Adrenal gland (tissue), 12 donors: Measurements from ENCODE around the gene EPC2. TPM values are rescaled to one million over a fixed set of nuclear protein-coding genes. Genes with fewer than 3 reads are reported as not detected.

Experiments used
- DNase-seq, 7 donors: peaks; one replicate each; pipeline ENCODE4 v3.0.0-alpha.2; 2019 to 2020
- H3K27ac ChIP-seq, 5 donors: fragments of 200-600 bp; sonication (generic) in 4 of 5; 1 replicate in 3 of 5; 2 replicates in 2 of 5; pipeline versions ENCODE4 v1.5.1 to v1.8.0; 2016 to 2020; ENCODE audit warnings: mild to moderate bottlenecking in 1 of 5
- H3K27me3 ChIP-seq: fragments of 200-600 bp; 2 replicates; pipeline ENCODE4 v1.8.0; 2021
- H3K36me3 ChIP-seq, 2 donors: fragments of 200-600 bp; replicated peaks in 1 of 2; 1 replicate in 1 of 2; 2 replicates in 1 of 2; pipeline versions ENCODE4 v1.5.1 to v1.8.0; 2018 to 2022
- H3K4me1 ChIP-seq, 2 donors: fragments of 200-600 bp; replicated peaks in 1 of 2; 1 replicate in 1 of 2; 2 replicates in 1 of 2; pipeline versions ENCODE4 v1.5.1 to v1.8.0; 2018 to 2021
- H3K4me3 ChIP-seq, 4 donors: fragments of 200-600 bp; sonication (generic) in 3 of 4; one replicate each; pipeline ENCODE4 v1.5.1; 2016 to 2018
- H3K9me3 ChIP-seq, 3 donors: fragments of 200-600 bp; sonication (generic) in 1 of 3; replicated peaks in 1 of 3; 1 replicate in 2 of 3; 2 replicates in 1 of 3; pipeline versions ENCODE4 v1.5.1 to v1.8.0; 2016 to 2021
- POLR2A ChIP-seq, 2 donors: fragments of 450-650 bp; IDR thresholded peaks; one replicate each; pipeline ENCODE4 v1.6.1; 2017; ENCODE audit warnings: antibody characterized with exemption in 2 of 2, mild to moderate bottlenecking in 2 of 2, moderate library complexity in 1 of 2
- WGBS, 4 donors: extraction: QIAGEN DNeasy Blood & Tissue Kit in 2 of 4; methylation state at CpG; one replicate each; pipeline versions ENCODE4 v1.1.5 to v1.1.7; 2013 to 2017; 5-methylcytosine and 5-hydroxymethylcytosine counted together
- intact Hi-C, 2 donors: fragments of 100-400 bp; cut with DNase I; formaldehyde crosslinking; loops; one replicate each; pipeline versions ENCODE4 v1.14.1 to v1.15.0; 2022 to 2023
- polyA plus RNA-seq, 3 donors: library from polyadenylated mRNA; stranded (reverse); fragments of 200-250 nt in 2 of 3; fragments of 350-450 nt in 1 of 3; fragmentation: Illumina TruSeq in 1 of 3; extraction: RNeasy Lipid Tissue Mini Kit (QIAGEN cat#74804) in 1 of 3; gene quantifications; one replicate each; pipeline ENCODE4 v1.2.3, GENCODE V29; 2013 to 2014
- total RNA-seq, 9 donors: library from RNA; depleted of rRNA in 4 of 9; stranded (reverse); fragments of >200 nt in 4 of 9; fragments of 120-200 nt in 1 of 9; fragmentation: NEBNext Ultra II Directional in 1 of 9; extraction: Animal tissue kit (Norgen Biotek cat#: 25700) in 1 of 9; gene quantifications; one replicate each; pipeline versions ENCODE4 v1.1.0 to v1.2.4, GENCODE V29; 2013 to 2023
- TF ChIP-seq, protein P1 (sequence below), 6 experiments: fragments of 450-650 bp in 4 of 6; fragments of 200-600 bp in 2 of 6; sonication (generic) in 1 of 6; IDR thresholded peaks; 1 replicate in 5 of 6; 2 replicates in 1 of 6; pipeline versions ENCODE4 v1.5.1 to v1.8.0; 2016 to 2021; ENCODE audit warnings: antibody characterized with exemption in 6 of 6, mild to moderate bottlenecking in 2 of 6, moderate library complexity in 1 of 6
- donor health status: healthy with polysubstance abuse.
- donor health status: Bipolar disorder and iron deficiency.
- donor health status: DM: yes; HTN: yes; CAD: no.
- donor health status: DM: no; HTN: no; CAD: no.
- donor health status: DM: no; HTN: no; CAD: no.
- donor health status: DM: yes; HTN: yes; CAD: no.

The EPC2 gene
- total and polyA plus RNA-seq, 12 donors: 8.0 to 57.4 (median 27.8) TPM

DNA sequence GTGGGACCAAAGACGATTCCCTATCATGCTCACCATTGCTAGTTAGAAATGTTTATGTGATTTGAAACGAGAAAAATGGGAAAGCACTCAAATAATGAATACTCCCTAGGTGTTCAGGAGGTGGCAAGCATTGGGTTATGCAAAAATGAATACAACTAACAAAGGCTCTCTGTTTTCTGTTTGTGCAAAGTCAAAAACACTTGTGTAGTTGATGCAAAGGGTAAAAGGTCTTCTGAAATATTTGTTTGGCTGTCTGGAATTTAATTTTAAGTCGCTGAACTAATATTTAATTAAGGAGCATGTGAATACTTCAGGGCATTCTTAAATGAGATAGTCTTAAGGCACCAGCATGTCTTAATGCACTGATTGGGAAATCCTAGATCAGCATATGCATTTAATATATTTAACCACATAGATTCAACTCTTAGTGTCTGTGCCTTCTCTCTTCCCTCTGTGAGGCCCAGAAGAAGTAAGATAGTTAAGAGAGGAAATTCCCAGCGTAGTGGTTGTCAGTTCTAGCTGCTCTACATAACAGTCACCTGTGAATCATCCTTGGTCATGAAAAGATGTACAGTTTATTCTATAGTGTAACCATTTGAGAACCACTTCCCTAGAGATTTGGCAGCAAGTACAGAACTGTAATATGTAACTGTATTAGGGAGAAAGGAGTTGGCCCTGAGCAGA, 111.9 kb downstream of the EPC2 start:
- no peak for DNase-seq
- 74 to 95% (median 89%) methylated on average over 4 of the region's 4 CpGs for WGBS, 4 donors
- Histone ChIP-seq H3K4me1 (peaks cover 0 to 7% of the 10 kb centered on the region in 2 donors), H3K9me3 (no peaks in the 10 kb centered on the region), H3K27ac (no peak overlapping the region), H3K27me3 (no peaks in the 10 kb centered on the region), H3K36me3 (no peaks in the 10 kb centered on the region), H3K4me3 (no peak overlapping the region)
- intact Hi-C loops: no loop called here
- TF ChIP-seq POLR2A (IDR thresholded peaks at IDR 0.05): no peak
- TF ChIP-seq, protein P1, sequence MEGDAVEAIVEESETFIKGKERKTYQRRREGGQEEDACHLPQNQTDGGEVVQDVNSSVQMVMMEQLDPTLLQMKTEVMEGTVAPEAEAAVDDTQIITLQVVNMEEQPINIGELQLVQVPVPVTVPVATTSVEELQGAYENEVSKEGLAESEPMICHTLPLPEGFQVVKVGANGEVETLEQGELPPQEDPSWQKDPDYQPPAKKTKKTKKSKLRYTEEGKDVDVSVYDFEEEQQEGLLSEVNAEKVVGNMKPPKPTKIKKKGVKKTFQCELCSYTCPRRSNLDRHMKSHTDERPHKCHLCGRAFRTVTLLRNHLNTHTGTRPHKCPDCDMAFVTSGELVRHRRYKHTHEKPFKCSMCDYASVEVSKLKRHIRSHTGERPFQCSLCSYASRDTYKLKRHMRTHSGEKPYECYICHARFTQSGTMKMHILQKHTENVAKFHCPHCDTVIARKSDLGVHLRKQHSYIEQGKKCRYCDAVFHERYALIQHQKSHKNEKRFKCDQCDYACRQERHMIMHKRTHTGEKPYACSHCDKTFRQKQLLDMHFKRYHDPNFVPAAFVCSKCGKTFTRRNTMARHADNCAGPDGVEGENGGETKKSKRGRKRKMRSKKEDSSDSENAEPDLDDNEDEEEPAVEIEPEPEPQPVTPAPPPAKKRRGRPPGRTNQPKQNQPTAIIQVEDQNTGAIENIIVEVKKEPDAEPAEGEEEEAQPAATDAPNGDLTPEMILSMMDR (IDR thresholded peaks at IDR 0.05): no peak

GRCh38 chr2:148764815-148765214, 120.3 kb downstream of the EPC2 start:
- Histone ChIP-seq H3K4me3 (no peak overlapping the region), H3K9me3 (peaks cover 0 to 8% (median 0%) of the 10 kb centered on the region in 3 donors), H3K27ac (no peak overlapping the region), H3K36me3 (peaks cover 0 to 12% of the 10 kb centered on the region in 2 donors), H3K4me1 (no peaks in the 10 kb centered on the region), H3K27me3 (no peaks in the 10 kb centered on the region)
- DNase-seq: no peak
- intact Hi-C loops: no loop called here
- TF ChIP-seq, protein P1 (IDR thresholded peaks at IDR 0.05): no peak
- TF ChIP-seq POLR2A (IDR thresholded peaks at IDR 0.05): no peak
- 80 to 92% (median 85%) methylated on average over 3 of the region's 3 CpGs for WGBS, 4 donors

GRCh38 chr2:148770047-148770446, 125.5 kb downstream of the EPC2 start:
- no peak for TF ChIP-seq POLR2A (IDR thresholded peaks at IDR 0.05)
- TF ChIP-seq, protein P1 (IDR thresholded peaks at IDR 0.05): no peak
- intact Hi-C loops: no loop called here
- H3K36me3 ChIP-seq: peaks cover 0 to 35% of the 10 kb centered on the region in 2 donors
- H3K4me3 ChIP-seq: no peak overlapping the region
- WGBS, 4 donors: 96 to 99% (median 97%) methylated on average over 4 of the region's 4 CpGs
- no peaks in the 10 kb centered on the region for H3K9me3 ChIP-seq
- H3K27me3 ChIP-seq: no peaks in the 10 kb centered on the region
- DNase-seq: no peak
- peaks cover 0 to 2% of the 10 kb centered on the region in 2 donors for H3K4me1 ChIP-seq
- no peak overlapping the region for H3K27ac ChIP-seq

DNA sequence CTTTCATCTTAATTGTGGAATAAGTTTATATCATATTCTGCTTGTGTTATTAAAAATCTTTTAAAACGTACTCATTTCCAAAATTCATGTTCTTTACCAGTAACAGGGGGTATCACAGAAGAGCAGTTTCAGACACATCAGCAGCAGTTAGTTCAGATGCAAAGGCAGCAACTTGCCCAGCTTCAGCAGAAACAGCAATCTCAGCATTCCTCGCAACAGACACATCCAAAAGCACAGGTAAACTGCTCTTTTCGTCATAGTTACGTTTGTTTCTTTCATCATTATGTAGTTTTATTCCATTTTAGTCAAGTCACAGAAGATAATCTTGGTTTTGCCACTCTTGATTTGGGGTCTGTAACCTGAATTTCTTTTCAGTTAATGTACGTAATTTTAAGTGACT, 137.0 kb downstream of the EPC2 start:
- intact Hi-C loops: no loop called here
- Histone ChIP-seq H3K27ac (no peak overlapping the region), H3K9me3 (no peaks in the 10 kb centered on the region), H3K36me3 (peaks cover 0 to 27% of the 10 kb centered on the region in 2 donors), H3K4me1 (no peaks in the 10 kb centered on the region), H3K4me3 (no peak overlapping the region), H3K27me3 (no peaks in the 10 kb centered on the region)
- WGBS, 4 donors: 93 to 97% (median 95%) methylated on average over 5 of the region's 5 CpGs
- DNase-seq: no peak
- TF ChIP-seq, protein P1 (IDR thresholded peaks at IDR 0.05): no peak
- TF ChIP-seq POLR2A (IDR thresholded peaks at IDR 0.05): no peak
